NCI-H187 treated with DMSO at 0.1 percent for 48 hours (cell line): Measurements from ENCODE around the gene TMEM120A.

Experiments used
- DNase-seq: peaks from one replicate; lab custom pipeline; 2025; lab: John Stamatoyannopoulos, UW

The TMEM120A gene

GRCh38 chr7:75957021-75957736 lies 37.2 kb downstream of the TMEM120A start:
- DNase-seq: no peak

GRCh38 chr7:75955331-75955955 lies 39.0 kb downstream of the TMEM120A start:
- no peak for DNase-seq

- no peak for DNase-seq
These were observed 40.5 kb downstream of the TMEM120A start for GRCh38 chr7:75953931-75954330.

- DNase-seq: no peak
These were observed 41.0 kb downstream of the TMEM120A start for GRCh38 chr7:75953431-75953830.

- no peak for DNase-seq
These were observed 42.9 kb downstream of the TMEM120A start for GRCh38 chr7:75951506-75951905.

- DNase-seq: no peak
These were observed 44.2 kb downstream of the TMEM120A start for GRCh38 chr7:75950111-75950681.

GRCh38 chr7:75948179-75948578 lies 46.2 kb downstream of the TMEM120A start:
- DNase-seq: no peak

GRCh38 chr7:75946207-75946855 lies 48.1 kb downstream of the TMEM120A start:
- peak; percentile 48 for DNase-seq

GRCh38 chr7:75945297-75946168 lies 48.9 kb downstream of the TMEM120A start:
- DNase-seq: no peak

- no peak for DNase-seq
These were observed 49.9 kb downstream of the TMEM120A start for GRCh38 chr7:75944507-75944906.

- DNase-seq: no peak
These were observed 50.5 kb downstream of the TMEM120A start for GRCh38 chr7:75943864-75944263.

GRCh38 chr7:75938921-75939320 lies 55.5 kb downstream of the TMEM120A start:
- DNase-seq: no peak

- DNase-seq: no peak
These were observed 56.2 kb downstream of the TMEM120A start for GRCh38 chr7:75937958-75938786.
